GM19324 (cell line): ENCODE data around the gene NIPSNAP3A.
"Not testable (repeated sequence)": the region's sequence is repeated elsewhere in the genome, so short reads cannot be mapped to it uniquely, and the experiment has no call there.

Experiments used
- ATAC-seq: cut with Tn5 transposase; IDR thresholded peaks from one replicate; pipeline ENCODE4 v1.9.1; 2021; ENCODE audit warnings: mild to moderate bottlenecking, moderate library complexity; ENCODE audit not compliant: unreplicated experiment, low FRiP score

NIPSNAP3A gene

DNA sequence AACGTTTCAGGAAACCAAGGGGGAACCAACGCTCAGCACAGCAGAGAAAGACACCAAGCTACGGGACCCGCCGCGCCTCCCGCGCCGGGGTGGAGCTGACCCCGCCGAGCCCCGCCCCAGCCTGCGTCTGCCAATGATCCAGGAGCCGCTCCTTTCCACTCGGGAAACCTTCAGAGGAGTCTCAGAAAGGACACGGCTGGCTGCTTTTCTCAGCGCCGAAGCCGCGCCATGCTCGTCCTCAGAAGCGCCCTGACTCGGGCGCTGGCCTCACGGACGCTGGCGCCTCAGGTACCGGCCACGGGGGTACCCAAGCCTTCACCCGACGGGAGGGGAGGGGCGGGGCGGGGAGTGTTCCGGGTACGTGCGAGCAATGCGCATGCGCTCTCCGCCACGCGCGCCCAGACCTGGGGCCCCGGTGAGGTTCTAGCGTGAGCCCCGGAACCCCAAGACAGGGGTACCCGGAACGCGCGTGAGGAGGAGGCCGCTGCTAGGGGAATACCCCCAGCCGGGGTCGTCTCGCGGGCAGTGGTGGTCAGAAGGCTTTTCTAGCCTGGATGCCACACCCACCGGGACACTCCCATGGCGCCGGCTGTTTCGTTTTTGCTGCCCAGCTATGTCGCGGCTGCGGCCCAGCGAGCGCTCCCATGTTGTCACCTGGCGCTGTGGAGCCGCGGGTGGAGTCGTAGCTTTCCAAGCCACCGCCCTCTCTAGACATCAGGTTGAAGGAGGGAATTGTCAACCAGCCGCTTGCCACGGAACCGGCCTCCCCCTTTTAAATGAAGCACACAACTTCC lies at the start of gene NIPSNAP3A:
NIPSNAP3A (plus strand) TSS at position 119 of the 794 bp plus-strand sequence; CDS start at position 229, 110 bp downstream.
- ATAC-seq, result peak; percentile 93

- ATAC-seq, result no peak
Observed at GRCh38 chr9:104700306-104700705, 47.2 kb upstream of the NIPSNAP3A start.

- not testable (repeated sequence) for ATAC-seq
Observed at GRCh38 chr9:104708737-104709136, 38.7 kb upstream of the NIPSNAP3A start.

GRCh38 chr9:104711604-104712003 lies 35.9 kb upstream of the NIPSNAP3A start:
- no peak for ATAC-seq

DNA sequence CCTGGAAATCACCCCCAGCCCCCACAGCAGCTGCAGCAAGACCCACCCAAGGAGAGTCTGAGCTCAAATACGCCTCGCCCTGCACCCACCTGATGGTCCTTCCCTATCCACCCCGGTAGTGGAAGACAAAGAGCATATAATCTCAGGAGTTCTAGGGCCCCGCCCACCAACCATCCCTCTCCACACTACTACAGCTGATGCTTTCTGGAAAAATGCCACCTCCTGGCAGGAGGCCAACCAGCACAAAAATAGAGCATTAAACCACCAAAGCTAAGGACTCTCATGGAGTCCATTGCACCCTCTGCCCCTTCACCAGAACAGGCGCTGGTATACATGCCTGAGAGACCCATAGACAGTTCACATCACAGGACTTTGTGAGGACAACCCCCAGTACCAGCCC lies 22.5 kb upstream of the NIPSNAP3A start:
- no peak for ATAC-seq

GRCh38 chr9:104738452-104738851 lies 9.0 kb upstream of the NIPSNAP3A start:
- ATAC-seq, result no peak

- no peak for ATAC-seq
Observed at GRCh38 chr9:104740621-104741020, 6.9 kb upstream of the NIPSNAP3A start.

DNA sequence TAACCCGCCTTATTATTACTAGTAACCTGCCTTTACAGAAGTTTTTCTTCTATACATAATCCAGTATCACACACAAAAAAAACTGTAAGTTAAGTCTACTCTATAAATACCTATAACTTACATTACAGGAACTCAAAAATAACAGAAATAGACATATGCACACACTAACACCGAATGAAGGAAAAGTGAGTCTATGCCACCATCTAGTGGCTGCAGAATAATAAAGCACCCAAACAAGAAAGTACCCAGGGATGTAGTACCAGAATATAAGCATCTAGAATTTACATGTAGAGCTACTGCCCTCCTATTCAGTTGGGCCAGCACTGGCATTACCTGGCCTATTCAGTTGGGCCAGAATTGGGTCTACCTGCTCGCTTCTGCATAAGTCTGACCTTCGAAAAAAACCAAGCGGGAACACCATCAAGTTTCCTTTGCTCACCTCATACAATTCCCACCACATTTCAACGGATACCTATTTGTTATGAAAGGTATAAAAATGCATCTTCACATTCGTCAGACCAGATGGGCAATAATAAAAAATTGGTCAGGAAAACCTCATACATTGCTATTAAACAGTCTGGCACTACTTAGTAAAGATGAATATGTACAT lies 4.0 kb upstream of the NIPSNAP3A start:
- ATAC-seq, result peak; percentile 26

DNA sequence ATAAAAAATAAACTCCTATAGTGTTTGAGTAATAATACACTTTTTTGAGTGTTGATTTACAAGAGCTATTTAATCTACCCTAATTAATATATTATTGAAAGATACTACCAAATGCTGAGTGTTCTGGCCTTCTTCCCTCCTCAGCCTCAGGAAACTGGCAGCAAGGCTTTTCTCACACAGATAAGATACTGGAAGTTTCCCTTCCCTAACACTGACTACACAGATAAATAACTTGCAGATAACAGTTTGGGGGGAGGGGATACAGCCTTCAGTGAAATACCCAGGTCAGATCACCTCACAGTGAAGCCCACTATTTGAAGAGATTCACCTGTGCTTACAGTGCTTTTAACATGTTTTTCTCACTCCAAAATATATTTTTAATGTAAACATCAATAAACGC lies 1.6 kb upstream of the NIPSNAP3A start:
- ATAC-seq, result no peak

DNA sequence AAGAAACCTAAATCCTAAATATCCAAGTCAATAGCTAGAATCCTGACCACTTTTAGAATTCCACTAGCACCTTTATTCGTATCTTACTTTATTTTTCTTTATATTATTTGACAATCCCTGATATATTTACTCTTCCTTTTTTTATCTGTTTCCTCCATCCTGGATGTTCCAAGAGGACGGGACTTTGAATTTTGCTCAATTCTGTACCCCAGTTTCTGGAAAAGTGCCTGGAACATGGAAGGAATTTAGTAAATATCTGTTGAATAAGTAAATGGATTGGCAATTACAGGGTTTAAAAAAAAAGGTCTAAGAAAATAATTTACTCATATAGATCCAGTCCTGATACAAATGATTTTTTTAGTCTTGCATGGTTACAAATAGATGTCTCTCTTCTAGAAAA lies 1.2 kb upstream of the NIPSNAP3A start:
- no peak for ATAC-seq

DNA sequence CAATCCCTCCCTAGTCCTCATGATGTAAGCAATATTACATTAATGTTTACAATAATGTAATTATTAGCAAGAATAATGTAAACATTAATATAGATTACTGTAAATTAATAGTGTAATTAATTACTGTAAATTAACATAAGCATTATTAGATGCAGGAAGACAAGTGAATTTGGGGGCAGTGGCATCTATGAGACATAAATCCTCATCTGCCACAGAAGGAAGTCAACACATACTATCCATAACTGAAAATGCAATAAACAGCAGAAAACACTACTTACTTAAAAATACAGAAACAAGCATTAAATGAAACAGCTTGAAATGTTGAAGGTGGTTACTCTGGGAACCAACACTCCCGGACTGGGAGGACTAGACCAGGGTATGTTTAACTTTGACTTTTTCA lies 685 bp upstream of the NIPSNAP3A start:
- no peak for ATAC-seq

DNA sequence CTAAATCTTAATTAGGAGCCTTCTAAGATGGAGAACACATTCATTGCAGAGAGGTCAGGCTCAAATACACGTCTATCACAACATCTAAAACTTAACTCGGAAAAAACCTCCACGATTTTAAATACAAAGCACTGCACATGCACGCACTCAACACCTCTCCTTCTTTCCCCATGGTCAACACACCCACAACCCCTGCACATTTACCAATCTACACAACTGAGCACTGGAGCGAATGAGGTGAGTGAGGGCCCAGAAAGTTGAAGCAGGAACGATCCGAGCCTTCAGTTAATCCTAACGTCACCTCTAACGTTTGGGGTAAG lies 278 bp upstream of the NIPSNAP3A start:
- ATAC-seq, result peak; percentile 28

DNA sequence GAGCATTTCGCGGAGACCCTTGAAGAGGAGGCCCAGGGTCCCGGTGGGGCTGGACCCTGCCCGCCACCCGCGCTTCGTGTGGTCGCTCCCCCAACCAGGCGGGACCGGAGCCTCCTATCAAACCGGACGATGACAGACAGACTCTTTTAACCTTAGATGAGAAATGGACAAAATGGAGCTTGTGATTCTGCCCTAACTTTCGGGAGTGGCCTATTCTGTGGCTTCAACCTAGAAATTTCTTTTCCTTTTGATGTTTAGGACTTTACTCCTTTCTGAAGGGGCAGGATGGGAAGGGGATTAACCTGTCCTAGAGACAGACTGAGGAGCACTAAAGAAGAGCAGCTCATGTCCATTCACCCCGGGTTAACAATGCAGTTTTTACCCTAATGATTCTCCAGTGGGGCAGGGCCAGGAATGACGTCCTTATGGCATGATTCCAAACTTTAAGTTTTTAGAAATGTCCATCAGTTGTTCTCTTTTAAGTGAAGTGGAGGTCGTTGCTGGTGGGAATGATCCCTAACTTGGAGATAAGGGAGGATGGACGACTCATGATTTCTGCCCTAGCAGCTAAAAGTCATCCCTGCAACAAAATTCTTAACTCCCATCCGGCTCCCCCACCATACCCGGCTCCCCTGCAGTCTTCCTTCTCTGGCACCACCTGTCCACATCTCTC lies 1.0 kb downstream of the NIPSNAP3A start:
- peak; percentile 11 for ATAC-seq

- ATAC-seq, result peak; percentile 30
Observed at GRCh38 chr9:104750185-104750767, 2.8 kb downstream of the NIPSNAP3A start.

DNA sequence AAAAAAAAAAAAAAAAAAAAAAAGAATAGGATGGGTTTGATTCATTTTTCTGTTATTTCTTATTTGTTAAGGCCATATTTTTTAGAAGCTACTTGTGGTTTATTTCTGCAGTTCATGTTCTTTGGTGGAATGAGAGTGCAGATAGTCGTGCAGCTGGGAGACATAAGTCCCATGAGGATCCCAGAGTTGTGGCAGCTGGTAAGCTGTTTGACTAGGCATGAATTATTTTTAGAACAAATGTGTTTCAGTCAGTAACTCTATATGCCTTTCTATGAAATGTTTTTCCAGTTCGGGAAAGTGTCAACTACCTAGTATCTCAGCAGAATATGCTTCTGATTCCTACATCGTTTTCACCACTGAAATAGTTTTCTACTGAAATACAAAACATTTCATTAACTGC lies 11.5 kb downstream of the NIPSNAP3A start:
- ATAC-seq, result no peak

DNA sequence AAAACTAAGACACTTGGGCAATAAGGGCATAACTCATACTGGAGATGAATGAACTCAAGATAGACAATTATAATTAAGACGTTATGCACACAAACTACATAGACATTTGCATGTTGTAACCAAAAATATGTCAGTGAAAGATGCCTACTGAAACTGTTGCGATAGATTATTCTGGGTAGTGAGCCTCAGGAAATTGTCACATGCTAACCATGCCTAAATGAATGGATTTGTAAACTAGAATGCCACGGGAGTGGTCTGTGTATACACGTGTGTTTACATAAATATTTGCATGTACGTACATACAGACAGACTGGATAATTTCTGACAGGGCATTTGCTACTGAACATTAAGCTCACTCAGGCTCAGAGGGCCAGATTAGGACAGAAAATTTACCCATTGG lies 17.7 kb downstream of the NIPSNAP3A start:
- peak; percentile 35 for ATAC-seq

DNA sequence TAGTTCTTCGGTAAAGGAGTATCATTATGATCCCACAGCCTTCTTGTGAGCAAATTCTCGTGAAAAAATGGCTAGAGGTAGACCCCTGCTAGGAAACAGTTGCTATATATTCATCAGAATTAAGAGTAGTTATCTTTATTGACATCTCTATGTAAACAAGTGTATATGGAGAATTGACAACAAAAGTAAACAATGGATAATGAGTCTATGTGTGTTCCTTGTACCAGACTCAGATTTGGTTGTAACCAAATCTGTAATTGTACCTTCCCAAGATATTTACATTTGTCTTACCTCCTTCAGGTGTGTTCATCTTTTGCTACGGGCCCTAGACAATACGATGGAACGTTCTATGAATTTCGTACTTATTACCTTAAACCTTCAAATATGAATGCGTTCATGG lies 18.5 kb downstream of the NIPSNAP3A start:
- ATAC-seq, result no peak

DNA sequence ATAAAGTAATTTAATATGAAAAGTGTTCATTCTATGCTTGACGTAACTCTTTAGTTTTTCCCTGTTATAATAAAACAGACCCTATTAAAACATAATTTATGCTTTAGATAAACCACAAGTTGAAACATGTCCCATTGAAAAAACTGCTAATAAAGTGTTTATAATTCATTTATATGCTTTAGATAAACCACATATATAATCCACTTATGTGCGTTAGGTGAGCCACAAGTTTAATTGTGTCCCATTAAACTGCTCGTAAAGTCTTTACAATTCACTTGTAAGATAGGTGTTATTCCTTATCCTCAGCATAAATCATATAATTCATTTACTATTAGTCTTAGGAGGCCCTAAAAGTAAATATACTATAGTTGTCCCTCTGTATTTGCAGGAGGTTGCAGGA lies 20.0 kb downstream of the NIPSNAP3A start:
- no peak for ATAC-seq

- ATAC-seq, result not testable (repeated sequence)
Observed at GRCh38 chr9:104769029-104769428, 21.5 kb downstream of the NIPSNAP3A start.

DNA sequence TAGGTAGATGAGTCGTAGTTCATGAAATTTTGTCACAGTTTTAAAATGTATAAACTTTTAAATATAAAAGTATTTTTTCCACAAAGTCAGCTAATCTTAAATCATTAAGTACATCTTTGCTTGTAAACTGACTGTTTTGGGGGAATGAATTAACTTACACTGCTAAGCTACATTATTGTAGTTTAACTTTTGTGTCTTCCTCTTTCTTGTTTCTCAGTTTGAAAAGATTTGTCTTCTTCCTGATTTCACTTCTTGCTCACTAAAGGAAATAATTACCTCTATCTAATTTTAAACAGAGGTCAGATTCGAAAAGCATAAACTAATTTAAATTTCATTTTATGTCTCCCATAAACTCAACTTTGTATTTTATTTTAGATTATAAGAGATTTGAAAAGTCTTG lies 22.2 kb downstream of the NIPSNAP3A start:
- no peak for ATAC-seq
